Stimulated activated CD8-positive, alpha-beta memory T cell treated with anti-CD3 and anti-CD28 coated beads, Interleukin-12 subunit alpha, Interleukin-12 subunit beta, amount 100 ng/mL, for 1 hour (primary cell): ENCODE data around the gene SCGB2B2.
"Not testable (repeated sequence)": the region's sequence is repeated elsewhere in the genome, so short reads cannot be mapped to it uniquely, and the experiment has no call there.

Source experiments
- DNase-seq: peaks from one replicate; pipeline ENCODE4 v3.0.0-alpha.2; 2020; ENCODE audit warnings: low read depth

SCGB2B2 gene, protein sequence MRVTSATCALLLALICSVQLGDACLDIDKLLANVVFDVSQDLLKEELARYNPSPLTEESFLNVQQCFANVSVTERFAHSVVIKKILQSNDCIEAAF

DNA sequence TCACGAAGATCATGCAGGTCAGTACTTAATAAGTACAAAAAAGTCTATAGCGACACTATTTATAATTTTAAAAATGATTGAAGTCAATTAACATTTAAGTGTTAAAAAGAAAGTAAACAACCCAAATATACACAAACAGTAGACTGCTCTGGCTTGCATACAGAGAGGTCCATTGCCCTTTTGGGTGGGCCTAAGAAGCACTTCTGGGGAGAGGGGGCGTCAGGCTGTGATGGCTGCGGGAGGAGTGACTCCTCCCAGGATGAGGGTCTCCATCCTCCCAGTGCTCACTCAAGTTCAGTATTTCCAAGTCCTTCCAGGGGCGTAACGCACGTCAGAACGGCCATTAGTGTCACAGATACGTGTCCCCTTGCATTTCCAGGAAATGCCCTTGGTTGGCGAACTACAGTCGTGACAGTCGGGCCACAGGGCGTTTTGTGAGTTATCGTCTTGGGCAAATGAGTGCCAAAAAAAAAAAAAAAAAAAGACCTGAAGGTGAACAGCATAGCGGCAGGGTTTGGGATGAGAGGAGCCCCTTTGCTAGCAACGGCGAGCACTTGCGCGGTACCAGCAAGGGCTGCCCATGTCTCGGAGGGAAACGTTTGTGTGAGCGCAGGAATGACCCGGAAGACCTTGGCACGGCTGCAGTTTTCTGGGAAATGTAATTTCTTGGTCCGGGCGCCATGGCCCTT is at the start of gene SCGB2B2:
TSS of gene SCGB2B2 (minus strand) at position 463 of the 689 bp plus-strand sequence. CDS start 82,596 bp downstream, outside the sequence.
- DNase-seq: peak; percentile 60

DNA sequence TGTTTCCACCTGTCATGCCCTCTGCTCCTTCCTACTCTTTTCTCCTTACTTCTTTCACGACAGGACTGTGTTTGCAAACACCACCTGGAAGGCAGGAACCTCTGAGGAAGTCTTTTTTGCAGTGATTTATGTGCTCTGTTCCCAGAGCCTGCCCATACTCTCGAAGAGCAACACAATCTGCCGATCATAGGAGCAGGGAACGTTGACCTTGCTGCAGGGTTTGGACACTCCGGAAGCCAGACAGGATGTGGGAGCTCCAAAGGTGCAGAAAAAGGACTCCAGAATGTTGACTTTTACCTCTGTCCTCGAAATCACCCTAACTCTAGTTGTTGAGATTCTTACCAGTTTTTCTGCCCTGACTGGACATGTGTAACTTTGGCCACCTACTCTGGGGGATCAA is 48.4 kb upstream of the SCGB2B2 start:
- DNase-seq: no peak

DNA sequence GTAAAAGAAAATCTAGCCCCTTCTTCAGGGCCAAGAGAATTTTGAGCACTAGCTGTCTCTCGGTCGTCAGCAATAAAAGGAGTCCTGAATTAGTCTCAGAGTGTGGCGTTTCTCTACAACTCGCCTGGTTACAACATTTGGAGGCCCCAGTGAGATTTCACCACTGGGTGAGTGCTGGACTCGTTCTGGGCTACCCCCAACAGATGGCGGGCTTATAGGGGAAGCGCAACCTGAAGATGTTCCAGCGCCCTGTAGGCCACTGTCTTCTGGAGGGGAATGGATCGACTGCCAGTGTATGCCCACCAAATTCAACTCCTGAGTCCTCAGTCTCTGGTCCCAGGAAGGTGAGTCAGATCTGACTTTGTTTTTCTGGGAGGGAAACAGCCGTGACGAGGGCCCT is 45.4 kb upstream of the SCGB2B2 start:
- DNase-seq: no peak

- DNase-seq: no peak
Observed at GRCh38 chr19:34715357-34715756, 38.4 kb upstream of the SCGB2B2 start.

DNA sequence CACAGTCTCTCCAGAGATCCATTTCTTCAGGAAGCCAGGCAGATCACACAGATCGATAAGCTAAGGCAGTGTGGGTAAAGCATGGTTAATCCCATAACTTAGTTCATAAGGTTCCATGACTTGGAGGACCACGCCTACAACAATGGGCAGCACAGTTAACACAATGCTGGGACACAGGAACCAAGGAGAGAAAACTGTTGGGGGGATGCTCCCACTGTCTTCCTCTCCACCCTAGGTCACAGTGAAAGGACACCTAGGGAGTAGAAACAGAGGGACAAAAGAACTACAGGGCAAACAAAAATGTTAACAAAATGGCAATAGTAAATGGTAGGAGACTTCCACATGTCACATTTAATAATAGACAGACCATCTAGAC is 36.3 kb upstream of the SCGB2B2 start:
- DNase-seq: no peak

DNA sequence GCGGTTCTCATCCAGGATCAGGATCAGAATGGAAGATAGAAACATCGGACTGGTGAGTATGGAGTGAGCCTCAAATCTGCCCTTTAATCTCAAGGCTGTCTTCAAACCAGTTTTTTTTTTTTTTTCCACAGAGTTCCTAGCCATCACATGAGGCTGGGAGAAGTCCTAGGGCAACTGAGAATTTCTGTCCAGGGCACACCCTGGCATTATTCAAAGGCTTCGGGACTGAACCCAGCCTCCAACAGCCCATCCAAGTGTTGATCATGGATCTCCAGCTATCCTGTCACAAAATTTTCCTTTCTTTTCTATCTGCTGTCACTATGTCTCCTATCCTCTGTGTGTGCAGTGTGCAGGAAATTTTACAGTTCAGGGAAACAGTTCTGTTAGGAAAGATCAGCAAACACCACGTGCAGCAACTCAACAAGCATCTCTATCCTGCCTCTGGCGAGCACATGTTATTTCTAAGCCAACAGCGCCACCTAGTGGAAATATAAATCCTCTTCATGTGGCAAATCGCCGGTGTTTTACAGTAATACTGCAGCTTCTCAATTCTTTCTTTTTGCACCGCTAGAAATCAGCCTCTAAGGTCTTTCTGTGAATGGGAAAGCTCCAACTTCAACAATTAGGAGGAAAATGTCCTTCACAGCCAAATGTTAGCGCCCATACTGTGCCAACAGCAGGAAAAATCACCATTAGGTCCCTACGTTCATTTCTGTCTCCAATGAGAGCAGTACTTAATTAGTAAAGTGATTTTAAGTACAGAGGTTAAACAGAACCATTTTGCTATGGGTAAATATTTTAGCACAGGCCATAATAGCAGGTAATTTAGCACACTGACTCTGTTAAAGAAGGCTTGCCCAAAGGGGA is 35.7 kb upstream of the SCGB2B2 start:
- DNase-seq: peak; percentile 39

DNA sequence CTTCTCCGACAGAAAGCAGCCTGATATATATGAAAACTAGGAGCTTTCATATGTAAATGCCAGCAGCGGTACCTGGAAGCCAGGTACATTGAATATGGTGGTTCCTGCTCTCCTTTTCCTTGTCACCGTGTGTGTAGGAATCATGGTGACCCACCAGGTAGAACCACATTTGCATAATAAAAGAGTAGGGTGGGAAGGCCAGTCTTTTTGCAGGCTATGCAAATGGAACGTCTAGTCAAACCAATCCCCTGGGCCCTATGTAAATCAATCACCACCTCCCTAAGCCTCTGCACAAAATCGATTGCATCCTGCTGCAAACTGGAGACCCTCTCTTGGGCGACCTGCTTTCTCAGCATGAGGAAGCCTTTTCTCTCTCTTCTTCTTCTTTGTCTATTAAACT is 34.9 kb upstream of the SCGB2B2 start:
- DNase-seq: no peak

GRCh38 chr19:34707661-34708060 is 30.7 kb upstream of the SCGB2B2 start:
- DNase-seq: no peak

GRCh38 chr19:34692549-34692948 is 15.6 kb upstream of the SCGB2B2 start:
- DNase-seq: no peak

DNA sequence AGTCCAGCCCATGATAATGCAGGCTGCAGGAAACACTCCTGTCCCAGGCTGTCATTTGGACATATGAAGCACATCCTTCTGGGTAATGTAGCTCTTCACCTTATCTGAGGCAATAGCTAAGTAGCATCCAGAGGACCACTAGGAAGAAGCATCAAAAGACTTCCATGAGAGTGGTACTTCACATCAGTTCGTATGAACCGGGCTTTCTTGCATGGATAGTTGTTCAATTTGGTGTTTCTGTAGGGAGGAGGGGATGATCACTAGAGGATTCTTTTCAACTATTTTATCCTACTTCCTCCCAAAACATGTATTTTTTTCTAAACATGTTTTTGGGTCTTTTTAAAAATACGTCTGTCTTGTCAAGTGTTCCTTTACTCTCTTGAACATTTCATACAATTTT is 13.4 kb upstream of the SCGB2B2 start:
- no peak for DNase-seq

- no peak for DNase-seq
Observed at GRCh38 chr19:34688592-34688991, 11.6 kb upstream of the SCGB2B2 start.

- DNase-seq: no peak
Observed at GRCh38 chr19:34687348-34687747, 10.4 kb upstream of the SCGB2B2 start.

DNA sequence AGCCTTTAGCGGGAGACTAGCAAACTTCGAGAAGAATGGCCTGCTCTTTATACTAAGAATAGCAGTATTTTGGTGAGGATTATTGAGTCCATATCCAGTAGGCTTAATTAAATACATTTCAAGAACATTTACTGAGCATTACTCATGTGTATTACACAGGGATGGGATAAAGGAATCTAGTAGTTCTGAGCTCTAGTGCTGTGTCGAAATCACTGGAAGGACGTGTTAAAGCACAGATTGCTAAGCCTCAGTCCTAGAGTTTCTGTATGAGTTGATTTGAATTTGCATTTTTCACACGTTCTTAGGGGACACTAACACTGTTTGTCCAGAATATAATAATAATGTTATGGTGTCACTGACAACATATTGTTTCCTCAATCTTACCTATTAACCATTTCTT is 9.5 kb upstream of the SCGB2B2 start:
- DNase-seq: no peak

DNA sequence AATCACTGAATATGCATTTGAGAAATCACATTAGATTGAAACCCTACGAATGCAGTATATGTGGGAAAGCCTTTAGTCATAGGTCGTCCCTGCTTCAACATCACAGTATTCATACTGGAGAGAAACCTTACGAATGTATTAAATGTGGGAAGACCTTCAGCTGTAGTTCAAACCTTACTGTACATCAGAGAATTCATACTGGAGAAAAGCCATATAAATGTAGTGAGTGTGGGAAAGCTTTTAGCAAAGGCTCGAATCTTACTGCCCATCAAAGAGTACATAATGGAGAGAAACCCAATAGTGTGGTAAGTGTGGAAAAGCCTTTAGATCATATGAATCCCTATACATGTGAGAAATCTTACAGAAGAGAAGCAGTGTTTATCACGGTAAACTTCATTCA is 8.3 kb upstream of the SCGB2B2 start:
- not testable (repeated sequence) for DNase-seq

DNA sequence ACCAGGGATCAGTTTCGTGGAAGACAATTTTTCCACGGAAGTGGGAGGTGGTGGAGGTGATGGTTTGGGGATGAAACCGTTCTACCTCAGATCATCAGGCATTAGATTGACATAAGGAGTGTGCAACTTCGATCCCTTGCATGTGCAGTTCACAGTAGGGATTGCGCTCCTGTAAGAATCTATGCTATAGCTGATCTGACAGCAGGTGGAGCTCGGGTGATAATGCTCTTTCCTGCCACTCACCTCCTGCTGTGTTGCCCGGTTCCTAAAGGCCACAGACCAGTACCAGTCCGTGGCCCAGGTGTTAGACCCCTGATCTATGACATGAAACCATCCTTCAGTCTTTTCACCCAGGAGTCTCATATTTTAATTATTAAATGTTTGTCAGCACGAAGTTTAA is 4.5 kb upstream of the SCGB2B2 start:
- DNase-seq: no peak

DNA sequence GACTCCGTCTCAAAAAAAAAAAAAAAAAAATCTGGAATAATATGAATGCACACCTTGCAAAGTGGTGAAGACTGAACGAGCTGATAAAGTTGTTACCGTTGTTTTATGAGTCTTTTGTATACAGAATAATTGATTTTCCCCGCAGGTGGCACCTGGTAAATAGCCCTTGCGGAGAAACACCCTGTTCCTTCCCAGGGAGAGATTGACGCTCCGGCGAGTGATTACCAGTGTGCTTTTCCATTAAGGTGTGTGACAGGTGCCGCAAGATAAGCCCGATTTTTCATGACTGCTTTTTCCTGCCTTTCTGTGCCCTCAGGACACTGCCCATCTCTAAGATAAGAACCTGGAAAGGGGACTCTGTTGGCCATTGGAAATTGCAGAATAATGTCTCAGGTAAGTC is 1.5 kb upstream of the SCGB2B2 start:
- no peak for DNase-seq

DNA sequence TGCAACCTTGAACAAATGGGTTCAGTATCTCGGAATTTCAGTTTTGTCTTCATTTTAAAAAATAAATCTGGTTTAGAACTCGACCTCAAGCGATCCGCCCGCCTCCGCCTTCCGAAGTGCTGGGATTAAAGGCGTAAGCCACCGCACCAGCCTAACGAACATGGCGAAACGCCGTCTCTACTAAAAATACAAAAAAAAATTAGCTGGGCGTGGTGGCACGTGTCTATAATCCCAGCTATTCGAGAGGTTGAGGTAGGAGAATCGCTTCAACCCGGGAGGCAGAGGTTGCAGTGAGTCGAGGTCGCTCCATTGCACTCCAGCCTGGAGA is 1.1 kb upstream of the SCGB2B2 start:
- DNase-seq: no peak

GRCh38 chr19:34677386-34678084 is 576 bp upstream of the SCGB2B2 start, which contains the start of gene ZNF302:
ZNF302 (plus strand) TSS chr19:34677678; CDS start chr19:34678805, 1,127 bp downstream.
- peak; percentile 90 for DNase-seq

- DNase-seq: no peak
Observed at GRCh38 chr19:34675919-34676318, 1.0 kb downstream of the SCGB2B2 start.

DNA sequence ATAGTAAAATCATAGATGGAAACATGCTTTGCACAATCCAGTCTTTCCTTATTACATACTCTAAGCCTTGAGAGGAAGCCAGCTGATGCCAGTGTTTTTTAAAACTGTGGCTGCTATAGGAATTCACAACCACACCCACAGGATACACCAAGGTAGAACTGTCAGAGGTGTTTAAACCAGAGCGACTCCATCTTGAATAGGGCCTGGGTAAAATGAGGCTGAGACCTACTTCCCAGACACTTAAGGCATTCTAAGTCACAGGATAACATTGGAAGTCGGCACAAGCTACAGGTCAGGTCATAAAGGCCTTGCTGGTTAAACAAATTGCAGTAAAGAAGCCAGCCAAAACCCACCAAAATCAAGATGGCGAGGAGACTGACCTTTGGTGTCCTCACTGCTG is 1.7 kb downstream of the SCGB2B2 start:
- no peak for DNase-seq

- no peak for DNase-seq
Observed at GRCh38 chr19:34673590-34673989, 3.4 kb downstream of the SCGB2B2 start.

GRCh38 chr19:34671972-34672371 is 5.0 kb downstream of the SCGB2B2 start:
- no peak for DNase-seq

DNA sequence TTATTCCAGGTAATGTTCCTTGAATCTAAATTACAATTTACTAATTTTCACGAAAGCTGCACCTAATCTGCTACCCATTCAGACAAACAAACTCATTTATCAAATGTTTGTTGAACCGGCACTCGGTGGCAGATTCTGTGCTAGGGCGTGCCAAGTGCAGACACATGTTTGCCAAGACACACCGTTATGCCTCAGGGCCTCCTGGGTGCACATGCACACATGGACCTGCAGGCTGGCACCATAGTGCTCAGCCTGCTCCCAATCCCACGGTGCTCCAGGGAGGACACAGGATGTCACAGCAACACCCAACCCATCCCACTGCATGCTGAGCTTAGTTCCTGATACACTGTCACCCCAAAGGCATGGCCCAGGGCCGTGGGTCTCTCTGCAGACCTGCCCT is 7.7 kb downstream of the SCGB2B2 start:
- DNase-seq: no peak
